Glutamatergic neuron (in vitro differentiated cells): ENCODE measurements around the gene SGCD. TPM values are rescaled to one million over a fixed set of nuclear protein-coding genes. Genes with fewer than 3 reads are reported as not detected.

ENCODE experiments used
- DNase-seq: peaks from one replicate; pipeline ENCODE4 v3.0.0; 2022
- H3K27ac Mint-ChIP-seq: one replicate; pipeline ENCODE4 v1.8.0; 2020; ENCODE audit warnings: mild to moderate bottlenecking, mixed read lengths, inconsistent platforms; ENCODE audit not compliant: unreplicated experiment
- H3K27me3 Mint-ChIP-seq: one replicate; pipeline ENCODE4 v1.8.0; 2020; ENCODE audit warnings: mild to moderate bottlenecking, moderate library complexity, mixed read lengths, inconsistent platforms; ENCODE audit not compliant: unreplicated experiment
- H3K36me3 Mint-ChIP-seq: one replicate; pipeline ENCODE4 v1.8.0; 2020; ENCODE audit warnings: mild to moderate bottlenecking, mixed read lengths, inconsistent platforms; ENCODE audit not compliant: unreplicated experiment
- H3K4me1 Mint-ChIP-seq: one replicate; pipeline ENCODE4 v1.8.0; 2020; ENCODE audit warnings: mild to moderate bottlenecking, low read depth, mixed read lengths, inconsistent platforms; ENCODE audit not compliant: unreplicated experiment
- H3K4me3 Mint-ChIP-seq: one replicate; pipeline ENCODE4 v1.8.0; 2020; ENCODE audit warnings: mild to moderate bottlenecking, mixed read lengths, inconsistent platforms; ENCODE audit not compliant: unreplicated experiment
- H3K9me3 Mint-ChIP-seq: one replicate; pipeline ENCODE4 v1.8.0; 2020; ENCODE audit warnings: mild to moderate bottlenecking, moderate library complexity, mixed read lengths, inconsistent platforms; ENCODE audit not compliant: unreplicated experiment
- CTCF ChIP-seq: fragments of 200-600 bp; sonication (generic); IDR thresholded peaks from one replicate; pipeline ENCODE4 v1.5.0; 2021; ENCODE audit not compliant: partially characterized antibody, unreplicated experiment
- total RNA-seq: library from RNA; stranded (reverse); fragmentation: NEBNext Ultra II Directional; extraction: Animal tissue kit (Norgen Biotek cat#: 25700); gene quantifications from one replicate; pipeline ENCODE4 v1.2.1, GENCODE V29; 2021; ENCODE audit not compliant: unreplicated experiment

The SGCD gene
- total RNA-seq, 1 donor from 2014 or later = 0.20 TPM

GRCh38 chr5:156314416-156314815, 12.5 kb upstream of the SGCD start:
- no peak for DNase-seq
- no peaks in the 10 kb centered on the region for H3K36me3 Mint-ChIP-seq
- H3K4me1 Mint-ChIP-seq = no peaks in the 10 kb centered on the region
- no peak overlapping the region for H3K27ac Mint-ChIP-seq
- no peak for TF ChIP-seq CTCF
- no peaks in the 10 kb centered on the region for H3K27me3 Mint-ChIP-seq
- H3K4me3 Mint-ChIP-seq = no peak overlapping the region
- no peaks in the 10 kb centered on the region for H3K9me3 Mint-ChIP-seq

DNA sequence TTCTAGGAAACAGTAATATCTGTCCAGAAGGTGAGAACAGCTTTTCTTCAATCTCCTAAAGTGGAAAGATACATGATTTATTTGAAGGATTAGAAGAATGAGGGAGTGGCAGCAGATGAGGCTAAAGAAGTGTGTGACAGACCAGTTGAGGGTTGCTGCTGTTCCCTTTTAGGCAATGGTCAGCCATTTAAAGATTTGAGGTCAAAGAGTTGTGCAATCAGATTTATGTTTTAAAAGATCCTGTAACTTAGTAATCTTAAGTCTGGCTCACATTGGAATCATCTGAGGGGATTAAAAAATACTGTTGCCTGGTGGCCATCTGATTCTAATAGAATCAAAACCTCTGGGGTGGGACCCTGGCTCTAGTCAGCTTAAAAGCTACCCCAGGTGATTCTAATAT, 4.3 kb upstream of the SGCD start:
- DNase-seq = no peak
- H3K27ac Mint-ChIP-seq = no peak overlapping the region
- no peak for TF ChIP-seq CTCF
- H3K4me3 Mint-ChIP-seq = no peak overlapping the region
- no peaks in the 10 kb centered on the region for H3K27me3 Mint-ChIP-seq
- H3K36me3 Mint-ChIP-seq = no peaks in the 10 kb centered on the region
- peaks cover 13% of the 10 kb centered on the region for H3K4me1 Mint-ChIP-seq
- H3K9me3 Mint-ChIP-seq = no peaks in the 10 kb centered on the region

DNA sequence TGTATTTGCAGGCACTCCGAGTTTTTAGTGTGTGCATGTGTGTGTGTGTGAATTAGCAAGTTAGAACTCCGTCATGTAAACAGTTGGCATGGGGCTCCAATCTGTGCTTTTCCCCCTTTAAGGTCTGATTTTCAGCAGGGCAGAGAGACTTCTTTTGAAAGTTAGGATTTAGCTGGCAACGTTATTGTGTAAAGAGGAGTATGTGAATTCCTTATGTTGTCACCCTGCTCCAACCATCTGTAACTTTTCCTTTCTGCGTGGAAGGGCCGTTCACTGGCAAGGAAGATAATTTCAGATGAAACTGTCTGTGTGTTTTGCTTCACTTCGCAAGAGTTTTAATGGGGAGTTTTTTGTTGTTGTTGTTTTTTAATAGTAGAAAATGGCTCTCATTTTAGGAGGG, 332 bp downstream of the SGCD start:
- H3K9me3 Mint-ChIP-seq = no peaks in the 10 kb centered on the region
- H3K27ac Mint-ChIP-seq = no peak overlapping the region
- H3K36me3 Mint-ChIP-seq = no peaks in the 10 kb centered on the region
- no peak for DNase-seq
- H3K4me1 Mint-ChIP-seq = peaks cover 13% of the 10 kb centered on the region
- H3K27me3 Mint-ChIP-seq = no peaks in the 10 kb centered on the region
- no peak for TF ChIP-seq CTCF
- H3K4me3 Mint-ChIP-seq = no peak overlapping the region

DNA sequence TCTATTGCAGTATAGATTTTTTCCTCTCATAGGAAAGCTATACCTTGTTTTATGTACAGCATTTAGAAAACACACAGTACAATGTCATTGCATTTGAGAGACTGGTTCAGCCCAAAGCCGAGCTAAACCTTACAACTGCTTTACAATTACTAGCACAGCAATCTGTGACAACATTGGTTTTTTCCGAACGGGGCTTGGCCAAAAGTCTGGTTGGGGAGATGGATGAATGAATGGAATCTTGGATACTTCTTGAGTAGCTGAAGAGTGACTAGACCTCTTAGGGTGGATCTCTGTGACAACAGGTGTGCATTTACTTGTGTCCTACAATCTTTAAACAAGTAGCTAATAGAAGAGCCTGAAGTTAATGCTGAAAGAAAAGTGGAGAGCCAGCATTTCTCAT, 1.2 kb downstream of the SGCD start:
- peaks cover 13% of the 10 kb centered on the region for H3K4me1 Mint-ChIP-seq
- H3K27ac Mint-ChIP-seq = no peak overlapping the region
- DNase-seq = no peak
- H3K9me3 Mint-ChIP-seq = no peaks in the 10 kb centered on the region
- TF ChIP-seq CTCF = no peak
- no peaks in the 10 kb centered on the region for H3K36me3 Mint-ChIP-seq
- H3K4me3 Mint-ChIP-seq = no peak overlapping the region
- H3K27me3 Mint-ChIP-seq = no peaks in the 10 kb centered on the region

GRCh38 chr5:156328766-156329165, 1.8 kb downstream of the SGCD start:
- H3K36me3 Mint-ChIP-seq = no peaks in the 10 kb centered on the region
- H3K27ac Mint-ChIP-seq = no peak overlapping the region
- peaks cover 13% of the 10 kb centered on the region for H3K4me1 Mint-ChIP-seq
- H3K27me3 Mint-ChIP-seq = no peaks in the 10 kb centered on the region
- H3K4me3 Mint-ChIP-seq = no peak overlapping the region
- H3K9me3 Mint-ChIP-seq = no peaks in the 10 kb centered on the region
- DNase-seq = no peak
- TF ChIP-seq CTCF = no peak
